Activated T-cell treated with anti-CD3 and anti-CD28 coated beads, Interleukin-2, amount 50 U/mL, for 4 hours (primary cell): ENCODE results near the gene WEE1. TPM values are rescaled to one million over a fixed set of nuclear protein-coding genes. Genes with fewer than 3 reads are reported as not detected.
A peak's percentile ranks its signal among the peaks of the same experiment; 100 is the strongest.

Experiments
- ATAC-seq, 2 donors: fragments of 200-7000 bp; cut with Tn5 transposase; one replicate each; pipeline ENCODE4 v1.10.0; 2021
- DNase-seq: peaks from one replicate; pipeline ENCODE4 v3.0.0-alpha.2; 2020
- H3K27me3 Mint-ChIP-seq: one replicate; pipeline ENCODE4 v1.8.0; 2021; ENCODE audit warnings: low read depth, mixed read lengths
- H3K36me3 Mint-ChIP-seq: one replicate; pipeline ENCODE4 v1.8.0; 2022; ENCODE audit warnings: mixed read lengths; ENCODE audit not compliant: insufficient read depth
- H3K4me1 Mint-ChIP-seq: one replicate; pipeline ENCODE4 v1.8.0; 2021; ENCODE audit warnings: low read depth, mixed read lengths
- H3K4me3 Mint-ChIP-seq: one replicate; pipeline ENCODE4 v1.8.0; 2021; ENCODE audit warnings: mild to moderate bottlenecking, moderate library complexity, mixed read lengths
- H3K9me3 Mint-ChIP-seq: one replicate; pipeline ENCODE4 v1.8.0; 2021; ENCODE audit warnings: mixed read lengths
- total RNA-seq, 3 donors: library from RNA; stranded (reverse); gene quantifications; one replicate each; pipeline ENCODE4 v1.2.1, GENCODE V29; 2021

Gene WEE1
- total RNA-seq, 3 donors from 2014 or later: 36.8 to 39.8 (median 38.0) TPM

- ATAC-seq (no peak), DNase-seq (no peak)
- H3K9me3 Mint-ChIP-seq: no peaks in the 10 kb centered on the region
- peaks cover 4% of the 10 kb centered on the region for H3K36me3 Mint-ChIP-seq
- peaks cover 26% of the 10 kb centered on the region for H3K4me1 Mint-ChIP-seq
- no peak overlapping the region for H3K4me3 Mint-ChIP-seq
- no peaks in the 10 kb centered on the region for H3K27me3 Mint-ChIP-seq
Observed at GRCh38 chr11:9571071-9571762, 2.3 kb upstream of the WEE1 start.

GRCh38 chr11:9571763-9572115 lies 1.7 kb upstream of the WEE1 start:
- H3K27me3 Mint-ChIP-seq: no peaks in the 10 kb centered on the region
- H3K9me3 Mint-ChIP-seq: no peaks in the 10 kb centered on the region
- DNase-seq (no peak), ATAC-seq (no peak)
- H3K4me3 Mint-ChIP-seq: peak overlapping the region; percentile 80
- peaks cover 9% of the 10 kb centered on the region for H3K36me3 Mint-ChIP-seq
- H3K4me1 Mint-ChIP-seq: peaks cover 28% of the 10 kb centered on the region

GRCh38 chr11:9573775-9574621 lies 528 bp downstream of the WEE1 start:
- Mint-ChIP-seq H3K4me3 (peak overlapping the region; percentile 91), H3K36me3 (peaks cover 22% of the 10 kb centered on the region), H3K9me3 (no peaks in the 10 kb centered on the region), H3K4me1 (peaks cover 35% of the 10 kb centered on the region), H3K27me3 (no peaks in the 10 kb centered on the region)
- DNase-seq (no peak), ATAC-seq (peak; percentile 46 to 50)

- peaks cover 29% of the 10 kb centered on the region for H3K4me1 Mint-ChIP-seq
- peaks cover 25% of the 10 kb centered on the region for H3K36me3 Mint-ChIP-seq
- ATAC-seq: no peak
- H3K4me3 Mint-ChIP-seq: peak overlapping the region; percentile 91
- H3K9me3 Mint-ChIP-seq: no peaks in the 10 kb centered on the region
- H3K27me3 Mint-ChIP-seq: no peaks in the 10 kb centered on the region
- DNase-seq: peak; percentile 7
Observed at GRCh38 chr11:9574622-9575259, 1.3 kb downstream of the WEE1 start.

GRCh38 chr11:9575260-9576240 lies 2.1 kb downstream of the WEE1 start:
- H3K4me3 Mint-ChIP-seq: peak overlapping the region; percentile 91
- DNase-seq (no peak), ATAC-seq (no peak)
- H3K27me3 Mint-ChIP-seq: no peaks in the 10 kb centered on the region
- peaks cover 25% of the 10 kb centered on the region for H3K36me3 Mint-ChIP-seq
- peaks cover 27% of the 10 kb centered on the region for H3K4me1 Mint-ChIP-seq
- H3K9me3 Mint-ChIP-seq: no peaks in the 10 kb centered on the region

- Mint-ChIP-seq H3K27me3 (no peaks in the 10 kb centered on the region), H3K4me1 (peaks cover 27% of the 10 kb centered on the region), H3K4me3 (peak overlapping the region; percentile 91), H3K36me3 (peaks cover 29% of the 10 kb centered on the region), H3K9me3 (no peaks in the 10 kb centered on the region)
- DNase-seq (no peak), ATAC-seq (no peak)
Observed at GRCh38 chr11:9576701-9577381, 3.4 kb downstream of the WEE1 start.

- peak overlapping the region; percentile 91 for H3K4me3 Mint-ChIP-seq
- no peaks in the 10 kb centered on the region for H3K9me3 Mint-ChIP-seq
- peaks cover 27% of the 10 kb centered on the region for H3K4me1 Mint-ChIP-seq
- H3K36me3 Mint-ChIP-seq: peaks cover 34% of the 10 kb centered on the region
- ATAC-seq: no peak
- no peaks in the 10 kb centered on the region for H3K27me3 Mint-ChIP-seq
- no peak for DNase-seq
Observed at GRCh38 chr11:9577556-9577955, 4.1 kb downstream of the WEE1 start.

GRCh38 chr11:9580894-9581293 lies 7.4 kb downstream of the WEE1 start:
- Mint-ChIP-seq H3K27me3 (no peaks in the 10 kb centered on the region), H3K4me1 (peaks cover 18% of the 10 kb centered on the region), H3K36me3 (peaks cover 38% of the 10 kb centered on the region), H3K4me3 (no peak overlapping the region), H3K9me3 (no peaks in the 10 kb centered on the region)
- ATAC-seq (no peak), DNase-seq (no peak)

GRCh38 chr11:9581556-9582161 lies 8.2 kb downstream of the WEE1 start:
- DNase-seq (no peak), ATAC-seq (no peak)
- H3K36me3 Mint-ChIP-seq: peaks cover 36% of the 10 kb centered on the region
- no peaks in the 10 kb centered on the region for H3K27me3 Mint-ChIP-seq
- peaks cover 13% of the 10 kb centered on the region for H3K4me1 Mint-ChIP-seq
- H3K4me3 Mint-ChIP-seq: no peak overlapping the region
- no peaks in the 10 kb centered on the region for H3K9me3 Mint-ChIP-seq

- no peaks in the 10 kb centered on the region for H3K9me3 Mint-ChIP-seq
- H3K4me3 Mint-ChIP-seq: no peak overlapping the region
- peaks cover 18% of the 10 kb centered on the region for H3K36me3 Mint-ChIP-seq
- no peaks in the 10 kb centered on the region for H3K27me3 Mint-ChIP-seq
- ATAC-seq (no peak), DNase-seq (no peak)
- H3K4me1 Mint-ChIP-seq: peaks cover 2% of the 10 kb centered on the region
Observed at GRCh38 chr11:9590717-9591116, 17.2 kb downstream of the WEE1 start.

- Mint-ChIP-seq H3K4me1 (peaks cover 2% of the 10 kb centered on the region), H3K27me3 (no peaks in the 10 kb centered on the region), H3K9me3 (no peaks in the 10 kb centered on the region), H3K36me3 (no peaks in the 10 kb centered on the region), H3K4me3 (no peak overlapping the region)
- ATAC-seq: no peak
- DNase-seq: no peak
Observed at GRCh38 chr11:9594267-9595046, 21.0 kb downstream of the WEE1 start.

GRCh38 chr11:9596926-9597464 lies 23.5 kb downstream of the WEE1 start:
- Mint-ChIP-seq H3K9me3 (no peaks in the 10 kb centered on the region), H3K4me1 (peaks cover 20% of the 10 kb centered on the region)
- no peak for ATAC-seq

More at GRCh38 chr11:9596926-9597464, 23.5 kb downstream of the WEE1 start:
- Mint-ChIP-seq H3K36me3 (no peaks in the 10 kb centered on the region), H3K4me3 (no peak overlapping the region), H3K27me3 (no peaks in the 10 kb centered on the region)
- no peak for DNase-seq
